OCI-LY3 (cell line): Measurements from ENCODE around the gene DRC1.
"Not testable (repeated sequence)": the region's sequence is repeated elsewhere in the genome, so short reads cannot be mapped to it uniquely, and the experiment has no call there.

Source experiments
- H2AFZ ChIP-seq: fragments of 200-600, 300-600 bp; shearing (Covaris generic); 2 replicates; pipeline ENCODE4 v1.6.0; 2014; ENCODE audit warnings: antibody characterized with exemption, low read depth, low read length
- H3K27ac ChIP-seq: fragments of 200-600, 300-600 bp; sonication (generic); 2 replicates; pipeline ENCODE4 v1.5.1; 2014; ENCODE audit warnings: mild to moderate bottlenecking, low read length, moderate library complexity, mixed read lengths
- H3K27me3 ChIP-seq: fragments of 200-600, 300-600 bp; sonication (generic); 2 replicates; pipeline ENCODE4 v1.6.1; 2014; ENCODE audit warnings: low read depth, low read length, mixed read lengths
- H3K36me3 ChIP-seq: fragments of 200-600, 300-600 bp; sonication (generic); replicated peaks from 2 replicates; pipeline ENCODE3; 2014; ENCODE audit warnings: low read depth, low read length, mixed read lengths
- H3K4me1 ChIP-seq: fragments of 300-600, 200-600 bp; sonication (generic); 2 replicates; pipeline ENCODE4 v1.6.1; 2014; ENCODE audit warnings: low read length, mixed read lengths
- H3K4me2 ChIP-seq: fragments of 200-600, 300-600 bp; sonication (generic); 2 replicates; pipeline ENCODE4 v1.6.1; 2014; ENCODE audit warnings: low read length, mixed read lengths
- H3K4me3 ChIP-seq: fragments of 300-600, 200-600 bp; sonication (generic); 2 replicates; pipeline ENCODE4 v1.5.1; 2014; ENCODE audit warnings: antibody characterized with exemption, mild to moderate bottlenecking, low read length, moderate library complexity
- H3K79me2 ChIP-seq: fragments of 300-600, 200-600 bp; shearing (Covaris generic); 2 replicates; pipeline ENCODE4 v1.6.1; 2014; ENCODE audit warnings: mild to moderate bottlenecking, low read length, mixed read lengths
- H3K9ac ChIP-seq: fragments of 300-600, 200-600 bp; shearing (Covaris generic); 2 replicates; pipeline ENCODE4 v1.6.0; 2014; ENCODE audit warnings: mild to moderate bottlenecking, low read length, moderate library complexity
- H3K9me3 ChIP-seq: fragments of 200-600, 300-600 bp; shearing (Covaris generic); 2 replicates; pipeline ENCODE4 v1.6.1; 2014; ENCODE audit warnings: low read length, mixed read lengths; ENCODE audit not compliant: insufficient read depth
- H4K20me1 ChIP-seq: fragments of 200-600, 300-600 bp; sonication (generic); 2 replicates; pipeline ENCODE4 v1.6.1; 2016; ENCODE audit warnings: low read length, mixed read lengths; ENCODE audit not compliant: insufficient read depth
- EZH2phosphoT487 ChIP-seq: fragments of 200-600 bp; shearing (Covaris generic); IDR thresholded peaks from 2 replicates; pipeline ENCODE4 v1.6.1; 2018; ENCODE audit warnings: antibody characterized with exemption, mixed run types, low read depth
- TF ChIP-seq, protein P1 (sequence below): fragments of 200-600, 300-600 bp; sonication (generic); IDR thresholded peaks from 2 replicates; pipeline ENCODE4 v1.5.1; 2014; ENCODE audit warnings: antibody characterized with exemption, low read length, low read depth

Gene DRC1

DNA sequence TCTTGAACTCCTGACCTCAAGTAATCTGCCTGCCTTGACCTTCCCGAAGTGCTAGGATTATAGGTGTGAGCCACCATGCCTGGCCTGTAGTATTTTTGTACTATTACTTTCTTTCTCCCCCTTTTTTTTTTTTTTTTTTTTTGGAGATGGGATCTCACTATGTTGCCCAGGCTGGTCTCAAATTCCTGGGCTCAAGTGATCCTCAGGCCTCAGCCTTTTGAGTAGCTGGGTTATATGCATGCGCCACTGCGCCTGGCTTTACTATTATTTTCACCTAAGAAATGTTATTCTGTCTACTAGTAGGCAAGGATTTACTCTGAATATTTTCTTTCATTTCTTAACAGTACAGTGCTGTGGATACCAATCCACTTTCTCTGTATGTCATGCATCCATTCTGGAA is 37.8 kb upstream of the DRC1 start:
- H3K4me2 ChIP-seq: no peak overlapping the region
- no peaks in the 10 kb centered on the region for H3K4me1 ChIP-seq
- no peak overlapping the region for H3K27ac ChIP-seq
- H3K79me2 ChIP-seq: peaks cover 63% of the 10 kb centered on the region
- no peak overlapping the region for H3K4me3 ChIP-seq
- no peaks in the 10 kb centered on the region for H3K9me3 ChIP-seq
- peaks cover 33% of the 10 kb centered on the region for H3K36me3 ChIP-seq
- no peak for TF ChIP-seq EZH2phosphoT487
- TF ChIP-seq, protein P1, sequence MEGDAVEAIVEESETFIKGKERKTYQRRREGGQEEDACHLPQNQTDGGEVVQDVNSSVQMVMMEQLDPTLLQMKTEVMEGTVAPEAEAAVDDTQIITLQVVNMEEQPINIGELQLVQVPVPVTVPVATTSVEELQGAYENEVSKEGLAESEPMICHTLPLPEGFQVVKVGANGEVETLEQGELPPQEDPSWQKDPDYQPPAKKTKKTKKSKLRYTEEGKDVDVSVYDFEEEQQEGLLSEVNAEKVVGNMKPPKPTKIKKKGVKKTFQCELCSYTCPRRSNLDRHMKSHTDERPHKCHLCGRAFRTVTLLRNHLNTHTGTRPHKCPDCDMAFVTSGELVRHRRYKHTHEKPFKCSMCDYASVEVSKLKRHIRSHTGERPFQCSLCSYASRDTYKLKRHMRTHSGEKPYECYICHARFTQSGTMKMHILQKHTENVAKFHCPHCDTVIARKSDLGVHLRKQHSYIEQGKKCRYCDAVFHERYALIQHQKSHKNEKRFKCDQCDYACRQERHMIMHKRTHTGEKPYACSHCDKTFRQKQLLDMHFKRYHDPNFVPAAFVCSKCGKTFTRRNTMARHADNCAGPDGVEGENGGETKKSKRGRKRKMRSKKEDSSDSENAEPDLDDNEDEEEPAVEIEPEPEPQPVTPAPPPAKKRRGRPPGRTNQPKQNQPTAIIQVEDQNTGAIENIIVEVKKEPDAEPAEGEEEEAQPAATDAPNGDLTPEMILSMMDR: no peak
- H2AFZ ChIP-seq: no peak overlapping the region
- H4K20me1 ChIP-seq: peaks cover 30% of the 10 kb centered on the region
- H3K27me3 ChIP-seq: no peaks in the 10 kb centered on the region
- no peak overlapping the region for H3K9ac ChIP-seq

DNA sequence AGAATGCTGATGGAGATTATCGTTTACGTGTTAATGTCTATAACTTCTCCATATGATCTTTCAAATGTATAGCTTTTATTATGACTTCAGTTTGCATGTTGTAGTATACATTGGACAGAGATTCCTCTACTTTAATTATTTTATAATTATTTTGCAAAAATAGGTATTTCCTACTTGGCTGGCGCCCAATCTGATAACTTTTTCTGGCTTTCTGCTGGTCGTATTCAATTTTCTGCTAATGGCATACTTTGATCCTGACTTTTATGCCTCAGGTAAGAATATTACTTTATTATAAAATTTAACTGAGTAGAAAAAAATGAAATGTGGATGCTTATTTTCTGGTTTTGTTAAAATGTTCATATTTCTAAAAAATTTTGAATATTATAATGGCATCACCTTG is 37.1 kb upstream of the DRC1 start:
- Histone ChIP-seq H3K4me2 (no peak overlapping the region), H3K4me3 (no peak overlapping the region), H3K9me3 (no peaks in the 10 kb centered on the region), H3K27ac (no peak overlapping the region), H2AFZ (no peak overlapping the region), H3K36me3 (peaks cover 40% of the 10 kb centered on the region), H3K4me1 (no peaks in the 10 kb centered on the region), H3K79me2 (peaks cover 56% of the 10 kb centered on the region), H4K20me1 (peaks cover 25% of the 10 kb centered on the region), H3K27me3 (no peaks in the 10 kb centered on the region), H3K9ac (no peak overlapping the region)
- TF ChIP-seq EZH2phosphoT487: no peak
- TF ChIP-seq, protein P1: no peak

GRCh38 chr2:26366957-26367356 is 34.8 kb upstream of the DRC1 start:
- TF ChIP-seq, protein P1: no peak
- no peak for TF ChIP-seq EZH2phosphoT487
- Histone ChIP-seq H2AFZ (no peak overlapping the region), H3K27me3 (no peaks in the 10 kb centered on the region), H3K79me2 (peaks cover 33% of the 10 kb centered on the region), H4K20me1 (peaks cover 9% of the 10 kb centered on the region; the same call in 1 of the 2 replicates), H3K4me1 (no peaks in the 10 kb centered on the region), H3K4me3 (no peak overlapping the region), H3K9ac (no peak overlapping the region), H3K27ac (no peak overlapping the region), H3K9me3 (no peaks in the 10 kb centered on the region), H3K4me2 (no peak overlapping the region), H3K36me3 (peaks cover 38% of the 10 kb centered on the region)

DNA sequence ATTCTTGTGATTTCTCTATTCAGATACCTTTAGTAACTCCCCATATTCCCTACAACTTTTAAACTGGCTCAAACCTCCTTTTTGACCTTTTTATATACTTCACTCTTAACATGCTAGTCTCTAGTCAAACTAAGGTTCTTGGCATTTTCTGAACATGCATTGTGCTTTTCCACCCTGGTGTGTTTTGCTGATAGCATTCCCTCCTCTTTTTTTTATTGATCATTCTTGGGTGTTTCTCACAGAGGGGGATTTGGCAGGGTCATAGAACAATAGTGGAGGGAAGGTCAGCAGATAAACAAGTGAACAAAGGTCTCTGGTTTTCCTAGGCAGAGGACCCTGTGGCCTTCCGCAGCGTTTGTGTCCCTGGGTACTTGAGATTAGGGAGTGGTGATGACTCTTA is 32.1 kb upstream of the DRC1 start:
- H3K4me2 ChIP-seq: not testable (repeated sequence)
- H3K36me3 ChIP-seq: peaks cover 51% of the 10 kb centered on the region

GRCh38 chr2:26370909-26371308 is 30.8 kb upstream of the DRC1 start:
- not testable (repeated sequence) for H3K27me3 ChIP-seq, H3K4me1 ChIP-seq, H3K9ac ChIP-seq, H3K4me2 ChIP-seq, H3K9me3 ChIP-seq, H3K4me3 ChIP-seq, H3K27ac ChIP-seq, H4K20me1 ChIP-seq, H2AFZ ChIP-seq, H3K79me2 ChIP-seq
- peaks cover 62% of the 10 kb centered on the region for H3K36me3 ChIP-seq

More for the DNA sequence above, 32.1 kb upstream of the DRC1 start:
- H3K79me2 ChIP-seq, H2AFZ ChIP-seq, H4K20me1 ChIP-seq, H3K9ac ChIP-seq, H3K4me1 ChIP-seq, H3K27ac ChIP-seq, H3K4me3 ChIP-seq, H3K27me3 ChIP-seq, H3K9me3 ChIP-seq: not testable (repeated sequence)
